CMK (cell line): Measurements from ENCODE around the gene SEC24C.
"Not testable (repeated sequence)": the region's sequence is repeated elsewhere in the genome, so short reads cannot be mapped to it uniquely, and the experiment has no call there.

Experiments used
- DNase-seq: peaks from one replicate; pipeline ENCODE4 v3.0.0-alpha.2; 2010; ENCODE audit warnings: low read depth

Gene SEC24C

GRCh38 chr10:73773152-73773879 lies 29.1 kb downstream of the SEC24C start:
- DNase-seq, result no peak

- DNase-seq, result peak; percentile 33
Measured at GRCh38 chr10:73774637-73775036, 30.5 kb downstream of the SEC24C start.

GRCh38 chr10:73779018-73779417 lies 34.8 kb downstream of the SEC24C start:
- no peak for DNase-seq

GRCh38 chr10:73779539-73780197 lies 35.5 kb downstream of the SEC24C start:
- no peak for DNase-seq

- DNase-seq, result no peak
Measured at GRCh38 chr10:73780301-73780700, 36.1 kb downstream of the SEC24C start.

GRCh38 chr10:73780966-73781365 lies 36.8 kb downstream of the SEC24C start:
- DNase-seq, result no peak

GRCh38 chr10:73781548-73781878 lies 37.3 kb downstream of the SEC24C start:
- no peak for DNase-seq

- peak; percentile 80 for DNase-seq
Measured at GRCh38 chr10:73781879-73782748, 37.9 kb downstream of the SEC24C start, which contains the start of gene CHCHD1. CHCHD1 (plus strand) TSS chr10:73782048; CDS start chr10:73782076, 28 bp downstream.

GRCh38 chr10:73782749-73783085 lies 38.5 kb downstream of the SEC24C start:
- no peak for DNase-seq

- peak; percentile 69 for DNase-seq
Measured at GRCh38 chr10:73785211-73785720, 41.1 kb downstream of the SEC24C start, which contains the start of gene ZSWIM8. ZSWIM8 (plus strand) TSS chr10:73785606; CDS start chr10:73785879, 273 bp downstream.

- no peak for DNase-seq
Measured at GRCh38 chr10:73785721-73786511, 41.7 kb downstream of the SEC24C start.

GRCh38 chr10:73786512-73786885 lies 42.3 kb downstream of the SEC24C start:
- DNase-seq, result no peak

- DNase-seq, result not testable (repeated sequence)
Measured at GRCh38 chr10:73787031-73787800, 43.0 kb downstream of the SEC24C start.

GRCh38 chr10:73788864-73789658 lies 44.9 kb downstream of the SEC24C start:
- no peak for DNase-seq

- no peak for DNase-seq
Measured at GRCh38 chr10:73789659-73790055, 45.5 kb downstream of the SEC24C start.

- no peak for DNase-seq
Measured at GRCh38 chr10:73790886-73791625, 46.9 kb downstream of the SEC24C start.

- no peak for DNase-seq
Measured at GRCh38 chr10:73791871-73792400, 47.8 kb downstream of the SEC24C start.

- DNase-seq, result no peak
Measured at GRCh38 chr10:73793456-73793855, 49.3 kb downstream of the SEC24C start.

GRCh38 chr10:73795491-73795890 lies 51.3 kb downstream of the SEC24C start:
- DNase-seq, result not testable (repeated sequence)
